ENCODE results near the gene PFDN2. TPM values are rescaled to one million over a fixed set of nuclear protein-coding genes. Genes with fewer than 3 reads are reported as not detected.

Gene PFDN2
- 16.0 and 25.4 TPM in 2 replicates for total RNA-seq

GRCh38 chr1:161117759-161118581 lies at the start of gene PFDN2, which contains the start of gene NIT1:
TSS of gene PFDN2 (minus strand) at chr1:161118037. CDS start at chr1:161118026, 11 bp downstream.
TSS of gene NIT1 (plus strand) at chr1:161118105. CDS start at chr1:161118177, 72 bp downstream.

GRCh38 chr1:161165742-161166668 lies 48.2 kb upstream of the PFDN2 start, which contains the start of gene PPOX:
TSS of gene PPOX (plus strand) at chr1:161166426. CDS start at chr1:161166848, 422 bp downstream.

GRCh38 chr1:161159087-161159912 lies 41.5 kb upstream of the PFDN2 start, which contains the start of gene USP21:
TSS of gene USP21 (plus strand) at chr1:161159500. CDS start at chr1:161160641, 1,141 bp downstream.

GRCh38 chr1:161153682-161154337 lies 36.0 kb upstream of the PFDN2 start, which contains the start of gene UFC1:
TSS of gene UFC1 (plus strand) at chr1:161153978. CDS start at chr1:161153998, 20 bp downstream.

GRCh38 chr1:161132410-161133219 lies 14.8 kb upstream of the PFDN2 start, which contains the start of gene DEDD:
TSS of gene DEDD (minus strand) at chr1:161132667. CDS start at chr1:161124462, 8,205 bp downstream.

GRCh38 chr1:161098210-161099068 lies 19.4 kb downstream of the PFDN2 start, which contains the start of gene KLHDC9:
TSS of gene KLHDC9 (plus strand) at chr1:161098361. CDS start at chr1:161098536, 175 bp downstream.

GRCh38 chr1:161089251-161089924 lies 28.4 kb downstream of the PFDN2 start, which contains the start of gene NECTIN4:
TSS of gene NECTIN4 (minus strand) at chr1:161089558. CDS start at chr1:161089296, 262 bp downstream.

GRCh38 chr1:161069731-161070270 lies 48.0 kb downstream of the PFDN2 start, which contains the start of gene ARHGAP30:
TSS of gene ARHGAP30 (minus strand) at chr1:161069891. CDS start at chr1:161069624, 267 bp downstream.

Small RNA genes lying within 50 kb of the gene (small RNA-seq; reads per million reads assigned to genes)
- not detected for gene RF01225

Other genes starting within 250 kb of the PFDN2 start
- not detected in 2 replicates for gene ITLN1, start 232.9 kb downstream of the PFDN2 start, total RNA-seq
- gene ITLN2, start 163.2 kb downstream of the PFDN2 start, total RNA-seq: not detected in 2 replicates
- under 0.01 and 0.20 TPM in 2 replicates for gene F11R, start 96.9 kb downstream of the PFDN2 start, total RNA-seq
- 0.39 and 0.73 TPM in 2 replicates for gene TSTD1, start 79.1 kb downstream of the PFDN2 start, total RNA-seq
- 43.7 and 44.0 TPM in 2 replicates for gene USF1, start 72.1 kb downstream of the PFDN2 start, total RNA-seq
- gene ARHGAP30, start 48.1 kb downstream of the PFDN2 start, total RNA-seq: not detected in 2 replicates
- 0.20 TPM in 1 of 2 replicates, not detected in the other for gene NECTIN4, start 28.5 kb downstream of the PFDN2 start, total RNA-seq
- gene KLHDC9, start 19.7 kb downstream of the PFDN2 start, total RNA-seq: 0.20 and 0.73 TPM in 2 replicates
- gene NIT1, start 68 bp upstream of the PFDN2 start, total RNA-seq: 17.3 and 19.5 TPM in 2 replicates
- 23.3 and 27.2 TPM in 2 replicates for gene DEDD, start 14.6 kb upstream of the PFDN2 start, total RNA-seq
- 42.8 and 63.6 TPM in 2 replicates for gene UFC1, start 35.9 kb upstream of the PFDN2 start, total RNA-seq
- 8.1 and 8.6 TPM in 2 replicates for gene USP21, start 41.5 kb upstream of the PFDN2 start, total RNA-seq
- gene PPOX, start 48.4 kb upstream of the PFDN2 start, total RNA-seq: 8.8 and 10.8 TPM in 2 replicates
- 12.1 and 20.3 TPM in 2 replicates for gene B4GALT3, start 59.5 kb upstream of the PFDN2 start, total RNA-seq
- 1.8 and 2.9 TPM in 2 replicates for gene ADAMTS4, start 81.0 kb upstream of the PFDN2 start, total RNA-seq
- 98.5 and 108 TPM in 2 replicates for gene NDUFS2, start 84.3 kb upstream of the PFDN2 start, total RNA-seq
- 0.59 TPM in 1 of 2 replicates, not detected in the other for gene FCER1G, start 97.3 kb upstream of the PFDN2 start, total RNA-seq
- gene APOA2, start 105.6 kb upstream of the PFDN2 start, total RNA-seq: not detected in 2 replicates
- 8.5 and 10.4 TPM in 2 replicates for gene TOMM40L, start 108.0 kb upstream of the PFDN2 start, total RNA-seq
- not detected in 2 replicates for gene NR1I3, start 120.2 kb upstream of the PFDN2 start, total RNA-seq
- not detected in 2 replicates for gene PCP4L1, start 140.7 kb upstream of the PFDN2 start, total RNA-seq
- 1.8 and 2.9 TPM in 2 replicates for gene MPZ, start 191.9 kb upstream of the PFDN2 start, total RNA-seq
- 23.7 and 27.2 TPM in 2 replicates for gene SDHC, start 196.3 kb upstream of the PFDN2 start, total RNA-seq
- not detected in 2 replicates for gene CFAP126, start 249.8 kb upstream of the PFDN2 start, total RNA-seq

Measured in subcutaneous preadipocyte (primary cell).